HUDEP-2 (cell line): ENCODE results near the gene TFDP2.
"Not testable (repeated sequence)": the region's sequence is repeated elsewhere in the genome, so short reads cannot be mapped to it uniquely, and the experiment has no call there.

ENCODE experiments used
- DNase-seq, 76 experiments: peaks; one replicate each; lab custom pipeline; 2025; ENCODE audit not compliant: unreplicated experiment in 76 of 76; lab: John Stamatoyannopoulos, UW

The TFDP2 gene

GRCh38 chr3:141979050-141979671 lies 170.2 kb downstream of the TFDP2 start:
- DNase-seq = no peak

- not testable (repeated sequence) for DNase-seq
Measured at GRCh38 chr3:141974777-141975176, 174.6 kb downstream of the TFDP2 start.

GRCh38 chr3:141972399-141972798 lies 176.9 kb downstream of the TFDP2 start:
- peak in 1 of 76 experiments; percentile 8 for DNase-seq

GRCh38 chr3:141971571-141971970 lies 177.8 kb downstream of the TFDP2 start:
- DNase-seq = no peak

GRCh38 chr3:141969711-141970110 lies 179.6 kb downstream of the TFDP2 start:
- no peak for DNase-seq

GRCh38 chr3:141965471-141965870 lies 183.9 kb downstream of the TFDP2 start:
- no peak for DNase-seq

- DNase-seq = no peak
Measured at GRCh38 chr3:141963301-141963700, 186.0 kb downstream of the TFDP2 start.

- no peak for DNase-seq
Measured at GRCh38 chr3:141960731-141961130, 188.6 kb downstream of the TFDP2 start.

- no peak for DNase-seq
Measured at GRCh38 chr3:141959589-141960554, 189.5 kb downstream of the TFDP2 start.

GRCh38 chr3:141955175-141955574 lies 194.2 kb downstream of the TFDP2 start:
- DNase-seq = no peak

- no peak for DNase-seq
Measured at GRCh38 chr3:141952611-141953010, 196.7 kb downstream of the TFDP2 start.

GRCh38 chr3:141950572-141951493 lies 198.5 kb downstream of the TFDP2 start:
- no peak for DNase-seq

- DNase-seq = no peak
Measured at GRCh38 chr3:141949972-141950371, 199.4 kb downstream of the TFDP2 start.

- no peak for DNase-seq
Measured at GRCh38 chr3:141949399-141949798, 199.9 kb downstream of the TFDP2 start.

- no peak for DNase-seq
Measured at GRCh38 chr3:141945726-141946485, 203.4 kb downstream of the TFDP2 start.

- DNase-seq = peak in 6 of 76 experiments; percentile 3 to 12 (median 6)
Measured at GRCh38 chr3:141942006-141942405, 207.3 kb downstream of the TFDP2 start.

- DNase-seq = no peak
Measured at GRCh38 chr3:141941093-141941492, 208.3 kb downstream of the TFDP2 start.

GRCh38 chr3:141940194-141940776 lies 209.1 kb downstream of the TFDP2 start:
- DNase-seq = peak in 11 of 76 experiments; percentile 4 to 31 (median 14)

- no peak for DNase-seq
Measured at GRCh38 chr3:141939759-141940158, 209.6 kb downstream of the TFDP2 start.
